HTERT RPE-1 (cell line): ENCODE data around the gene PLIN4.
"Not testable (repeated sequence)": the region's sequence is repeated elsewhere in the genome, so short reads cannot be mapped to it uniquely, and the experiment has no call there.

Experiments used
- in situ Hi-C: fragments of 300-500 bp; cut with MboI; formaldehyde crosslinking; loops from 4 replicates; pipeline ENCODE4 v1.14.3; 2020; ENCODE audit warnings: low sequenced_read_pairs

The PLIN4 gene, protein sequence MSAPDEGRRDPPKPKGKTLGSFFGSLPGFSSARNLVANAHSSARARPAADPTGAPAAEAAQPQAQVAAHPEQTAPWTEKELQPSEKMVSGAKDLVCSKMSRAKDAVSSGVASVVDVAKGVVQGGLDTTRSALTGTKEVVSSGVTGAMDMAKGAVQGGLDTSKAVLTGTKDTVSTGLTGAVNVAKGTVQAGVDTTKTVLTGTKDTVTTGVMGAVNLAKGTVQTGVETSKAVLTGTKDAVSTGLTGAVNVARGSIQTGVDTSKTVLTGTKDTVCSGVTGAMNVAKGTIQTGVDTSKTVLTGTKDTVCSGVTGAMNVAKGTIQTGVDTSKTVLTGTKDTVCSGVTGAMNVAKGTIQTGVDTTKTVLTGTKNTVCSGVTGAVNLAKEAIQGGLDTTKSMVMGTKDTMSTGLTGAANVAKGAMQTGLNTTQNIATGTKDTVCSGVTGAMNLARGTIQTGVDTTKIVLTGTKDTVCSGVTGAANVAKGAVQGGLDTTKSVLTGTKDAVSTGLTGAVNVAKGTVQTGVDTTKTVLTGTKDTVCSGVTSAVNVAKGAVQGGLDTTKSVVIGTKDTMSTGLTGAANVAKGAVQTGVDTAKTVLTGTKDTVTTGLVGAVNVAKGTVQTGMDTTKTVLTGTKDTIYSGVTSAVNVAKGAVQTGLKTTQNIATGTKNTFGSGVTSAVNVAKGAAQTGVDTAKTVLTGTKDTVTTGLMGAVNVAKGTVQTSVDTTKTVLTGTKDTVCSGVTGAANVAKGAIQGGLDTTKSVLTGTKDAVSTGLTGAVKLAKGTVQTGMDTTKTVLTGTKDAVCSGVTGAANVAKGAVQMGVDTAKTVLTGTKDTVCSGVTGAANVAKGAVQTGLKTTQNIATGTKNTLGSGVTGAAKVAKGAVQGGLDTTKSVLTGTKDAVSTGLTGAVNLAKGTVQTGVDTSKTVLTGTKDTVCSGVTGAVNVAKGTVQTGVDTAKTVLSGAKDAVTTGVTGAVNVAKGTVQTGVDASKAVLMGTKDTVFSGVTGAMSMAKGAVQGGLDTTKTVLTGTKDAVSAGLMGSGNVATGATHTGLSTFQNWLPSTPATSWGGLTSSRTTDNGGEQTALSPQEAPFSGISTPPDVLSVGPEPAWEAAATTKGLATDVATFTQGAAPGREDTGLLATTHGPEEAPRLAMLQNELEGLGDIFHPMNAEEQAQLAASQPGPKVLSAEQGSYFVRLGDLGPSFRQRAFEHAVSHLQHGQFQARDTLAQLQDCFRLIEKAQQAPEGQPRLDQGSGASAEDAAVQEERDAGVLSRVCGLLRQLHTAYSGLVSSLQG (N-terminal part only)

DNA sequence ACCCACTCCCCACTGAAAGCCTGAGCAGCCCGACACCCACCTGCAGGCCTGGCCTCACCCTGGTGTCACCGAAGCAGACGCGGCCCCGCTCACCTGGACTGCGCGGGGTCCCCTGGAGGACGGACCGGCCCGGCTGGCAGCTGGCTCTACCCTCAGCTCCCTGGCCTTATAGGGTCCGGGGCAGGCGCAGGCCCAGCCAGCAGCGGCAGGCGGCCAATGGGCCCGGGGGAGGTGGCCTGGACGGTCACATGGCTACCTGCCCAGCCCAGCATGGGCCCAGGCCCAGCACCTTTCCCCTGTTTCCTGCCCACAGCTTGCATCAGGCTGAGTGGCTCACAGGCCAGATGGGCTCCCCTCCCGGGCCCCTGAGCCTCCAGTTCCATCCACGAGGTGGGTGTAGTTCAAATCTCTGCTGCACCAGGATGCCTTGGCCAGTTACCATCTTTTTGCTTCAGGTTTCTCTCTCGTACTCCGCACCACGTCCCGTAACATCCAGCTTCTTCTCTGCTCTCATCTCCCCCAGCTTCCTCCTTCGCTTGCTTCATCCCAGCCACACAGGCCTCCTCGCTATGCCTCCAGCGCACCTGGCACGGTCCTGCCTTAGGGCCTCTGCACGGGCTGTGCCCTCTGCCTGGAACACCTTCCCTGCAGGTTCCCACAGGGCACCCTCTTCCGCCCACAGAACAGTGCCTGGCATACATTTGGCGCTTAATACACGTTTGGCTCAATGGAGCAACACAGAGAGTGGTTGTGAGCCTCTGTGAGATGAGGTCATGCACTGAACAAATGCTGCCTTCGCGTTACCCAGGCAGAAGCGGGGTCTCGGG is at the start of gene PLIN4:
Gene PLIN4, minus strand, starts transcription at position 142 of the 827 bp plus-strand sequence. CDS start 214 bp downstream, outside the sequence.
- in situ Hi-C loops = no loop called here

DNA sequence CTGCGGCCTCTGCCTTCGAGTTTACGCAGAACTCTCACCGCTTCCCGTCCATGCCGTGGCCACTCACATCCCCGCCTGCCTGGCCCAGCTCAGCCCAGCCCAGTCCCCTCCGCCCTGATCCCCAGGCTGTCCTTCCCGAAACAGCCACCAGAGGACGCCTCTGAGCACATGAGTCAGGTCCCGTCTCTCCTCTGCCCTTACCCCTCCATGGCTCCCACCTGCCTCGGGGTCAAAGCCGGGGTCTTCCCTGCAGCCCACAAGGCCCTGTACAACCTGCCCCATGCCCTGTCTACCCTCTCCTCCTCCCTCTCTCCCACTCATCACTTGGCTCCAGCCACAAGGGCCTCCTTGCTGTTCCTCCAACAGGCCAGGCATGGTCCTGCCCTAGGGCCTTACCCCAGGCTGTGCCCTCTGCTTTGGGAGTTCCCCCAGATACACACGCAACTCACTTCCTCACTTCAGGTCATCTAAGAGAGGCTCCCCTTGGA is 49.3 kb upstream of the PLIN4 start:
- in situ Hi-C loops = no loop called here

DNA sequence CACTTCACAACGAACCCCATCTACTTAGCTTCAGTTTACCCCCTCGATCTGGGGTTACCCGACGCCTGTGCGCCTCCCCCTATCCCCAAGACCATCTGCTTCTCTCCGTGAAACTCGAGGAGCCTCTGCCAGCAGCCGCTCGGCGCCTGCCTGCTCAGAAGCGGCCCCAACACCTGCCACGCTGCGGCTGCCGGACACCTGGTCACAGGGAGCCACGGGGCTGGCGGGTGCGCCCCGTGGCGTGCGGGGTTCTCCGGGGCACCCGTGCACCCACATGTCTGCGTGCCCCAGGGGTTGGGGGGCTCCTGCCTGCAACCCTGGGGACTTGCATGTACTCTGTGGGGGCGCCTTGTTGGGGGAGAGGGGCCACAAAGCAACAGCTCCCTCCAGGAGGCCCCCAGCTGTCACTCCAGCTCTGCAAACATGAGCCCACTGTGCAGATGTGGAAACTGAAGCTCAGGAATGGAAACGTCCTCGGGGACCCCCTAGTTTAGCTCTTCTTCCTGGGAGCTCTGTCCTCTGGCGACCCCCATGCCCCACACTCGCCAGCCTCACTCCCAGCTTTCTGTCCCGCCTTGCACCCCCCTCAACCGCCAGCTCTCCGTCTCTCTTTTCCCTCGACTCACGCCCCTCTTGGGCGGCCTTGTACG is 48.2 kb upstream of the PLIN4 start:
- in situ Hi-C loops = no loop called here

DNA sequence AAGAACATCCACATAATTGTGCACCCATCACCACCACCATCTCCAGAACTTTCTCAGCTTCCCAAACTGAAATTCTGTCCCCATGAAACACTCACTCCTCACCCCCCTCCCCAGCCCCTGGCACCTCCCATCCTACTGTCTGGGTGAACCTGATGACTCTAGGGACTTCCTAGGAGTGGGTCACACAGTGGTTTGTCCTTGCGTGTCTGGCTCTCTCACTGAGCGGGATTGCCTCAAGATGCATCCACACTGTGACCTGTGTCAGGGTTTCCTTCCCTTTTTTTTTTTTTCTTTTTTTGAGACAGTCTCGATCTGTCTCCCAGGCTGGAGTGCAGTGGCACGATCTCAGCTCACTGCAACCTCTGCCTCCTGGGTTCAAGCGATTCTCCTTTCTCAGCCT is 45.3 kb upstream of the PLIN4 start:
- in situ Hi-C loops = not testable (repeated sequence)

DNA sequence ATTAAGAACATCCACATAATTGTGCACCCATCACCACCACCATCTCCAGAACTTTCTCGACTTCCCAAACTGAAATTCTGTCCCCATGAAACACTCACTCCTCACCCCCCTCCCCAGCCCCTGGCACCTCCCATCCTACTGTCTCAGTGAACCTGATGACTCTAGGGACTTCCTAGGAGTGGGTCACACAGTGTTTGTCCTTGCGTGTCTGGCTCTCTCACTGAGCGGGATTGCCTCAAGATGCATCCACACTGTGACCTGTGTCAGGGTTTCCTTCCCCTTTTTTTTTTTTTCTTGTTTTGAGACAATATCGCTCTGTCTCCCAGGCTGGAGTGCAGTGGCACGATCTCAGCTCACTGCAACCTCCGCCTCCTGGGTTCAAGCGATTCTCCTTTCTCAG is 43.8 kb upstream of the PLIN4 start:
- in situ Hi-C loops = not testable (repeated sequence)

DNA sequence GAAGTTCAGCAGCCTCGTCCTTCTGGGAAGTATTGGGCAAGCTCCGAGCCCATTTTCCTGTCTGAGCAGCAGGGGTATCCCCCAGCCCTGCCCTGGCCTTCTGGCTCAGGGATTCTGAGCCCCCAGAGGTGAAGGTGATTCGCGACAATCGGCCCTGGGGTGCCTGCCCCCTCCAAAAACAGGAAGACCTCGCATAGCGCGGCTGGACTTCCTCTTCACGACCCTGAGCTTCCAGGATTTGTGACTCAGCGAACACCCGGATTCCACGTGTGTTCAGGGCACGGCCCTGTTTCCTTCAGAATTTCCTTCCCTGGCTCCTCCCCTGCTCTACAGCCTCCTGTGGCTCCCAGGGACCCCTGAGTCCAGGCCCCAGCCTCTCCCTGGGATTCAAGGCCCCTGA is 41.3 kb upstream of the PLIN4 start, which contains the start of gene SEMA6B:
Gene SEMA6B, minus strand, starts transcription at position 116 of the 400 bp plus-strand sequence. CDS start 1,227 bp downstream, outside the sequence.
- in situ Hi-C loops = no loop called here

DNA sequence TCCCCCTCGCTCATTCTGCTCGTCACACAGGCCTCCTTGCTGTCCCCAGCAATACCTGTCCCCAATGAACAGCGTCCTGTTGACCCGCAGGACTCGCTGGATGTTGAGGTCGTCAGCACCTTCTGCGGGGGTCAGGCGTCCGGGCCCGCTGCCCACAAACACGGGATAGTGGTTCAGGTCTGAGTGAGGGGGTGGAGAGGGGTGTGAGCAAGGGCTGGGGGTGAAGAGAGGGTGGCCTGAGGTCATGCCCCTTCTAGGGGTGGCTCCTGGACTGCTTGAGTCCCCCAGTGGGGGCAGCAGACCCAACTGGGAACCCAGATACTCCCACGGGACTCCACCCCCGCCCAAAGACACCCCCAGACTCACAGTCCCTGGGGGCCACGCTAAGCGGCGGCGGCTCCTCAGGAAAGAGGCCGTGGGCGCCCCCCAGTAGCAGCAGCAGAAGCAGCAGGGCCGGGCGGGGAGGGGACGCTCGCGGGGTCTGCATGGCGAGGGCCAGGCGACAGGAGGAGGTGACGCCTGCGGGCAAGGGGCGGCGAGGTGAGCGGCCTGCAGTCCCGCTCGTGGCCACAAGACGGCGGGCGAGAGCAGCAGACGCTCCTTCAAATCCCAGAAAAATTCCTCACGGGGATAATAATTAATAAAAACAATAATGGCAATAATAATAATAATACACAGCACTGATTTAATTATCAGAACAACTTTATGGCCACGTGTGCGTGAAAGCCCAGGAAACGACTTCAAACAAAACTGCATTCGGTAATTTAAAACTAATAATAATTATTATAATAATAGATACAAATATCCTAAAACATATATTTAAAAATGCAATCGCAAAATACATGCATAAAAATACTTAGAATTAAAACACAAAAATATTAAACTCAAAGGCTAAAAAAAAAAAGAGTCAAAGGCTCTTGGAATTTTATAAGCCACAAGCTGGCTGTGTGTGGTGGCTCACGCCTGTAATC is 40.0 kb upstream of the PLIN4 start:
- in situ Hi-C loops = no loop called here

DNA sequence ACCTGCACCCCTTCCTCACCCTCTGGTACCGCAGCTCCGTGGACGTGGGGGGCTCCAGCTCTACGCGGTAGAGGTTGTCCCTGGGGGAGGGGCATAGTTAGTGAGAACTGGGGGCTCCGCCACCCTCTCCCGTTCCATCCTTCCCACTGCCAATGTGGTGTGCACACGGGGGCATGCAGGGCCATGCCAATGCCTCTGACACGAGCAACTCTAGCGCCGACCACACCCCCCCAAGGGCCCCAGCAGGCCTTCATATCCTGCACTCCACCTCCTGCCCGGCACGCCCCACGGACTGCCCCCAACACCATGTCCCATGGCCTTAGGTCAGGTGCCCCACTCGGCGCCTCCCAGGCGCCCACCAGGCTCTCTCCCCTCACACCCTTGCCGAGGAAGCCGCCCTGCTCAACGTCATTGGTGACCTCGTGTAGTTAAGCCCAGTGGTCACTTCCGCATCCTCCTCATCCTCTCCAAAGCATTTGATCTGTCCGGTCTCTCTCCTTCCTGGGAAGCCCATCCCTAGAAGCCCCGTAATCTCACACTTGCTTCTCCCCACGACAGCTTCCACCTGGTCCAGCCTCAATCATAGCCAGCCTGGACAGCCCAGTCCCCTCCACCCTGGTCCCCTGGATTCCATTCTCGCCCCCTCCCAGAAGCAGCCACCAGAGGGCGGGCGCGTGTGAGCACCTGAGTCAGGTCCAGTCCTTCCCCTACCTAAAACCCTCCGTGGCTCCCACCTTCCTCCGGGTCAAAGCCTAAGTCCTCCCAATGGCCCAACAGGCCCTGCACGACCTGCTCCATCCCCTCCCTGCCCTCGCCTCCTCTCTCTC is 39.1 kb upstream of the PLIN4 start:
- in situ Hi-C loops = no loop called here

DNA sequence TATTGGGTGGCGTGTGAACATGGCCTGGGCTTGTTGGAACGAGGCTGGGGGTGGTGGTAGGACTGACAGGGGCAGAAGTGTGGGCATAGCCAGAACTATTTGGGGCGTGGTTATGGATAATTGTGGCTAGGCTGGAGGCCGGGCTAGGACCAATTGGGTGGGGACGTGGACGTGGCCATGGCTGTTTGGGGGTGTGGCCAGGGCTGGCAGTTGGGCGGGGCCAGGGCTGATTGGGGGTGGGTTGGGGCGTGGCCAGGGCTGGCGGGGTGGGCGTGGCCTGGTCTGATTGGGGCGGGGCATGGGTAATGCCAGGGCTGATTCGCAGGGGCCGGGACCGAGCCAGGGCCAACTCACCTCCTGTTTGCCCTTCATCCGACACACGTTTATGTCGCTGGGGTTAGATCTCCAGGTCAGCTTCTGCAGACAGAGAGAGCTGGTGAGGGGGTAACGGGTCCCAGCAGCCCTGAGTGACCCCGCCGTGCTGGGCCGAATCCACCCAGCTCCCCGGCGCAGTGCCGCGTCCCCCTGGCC is 38.4 kb upstream of the PLIN4 start:
- in situ Hi-C loops = no loop called here

DNA sequence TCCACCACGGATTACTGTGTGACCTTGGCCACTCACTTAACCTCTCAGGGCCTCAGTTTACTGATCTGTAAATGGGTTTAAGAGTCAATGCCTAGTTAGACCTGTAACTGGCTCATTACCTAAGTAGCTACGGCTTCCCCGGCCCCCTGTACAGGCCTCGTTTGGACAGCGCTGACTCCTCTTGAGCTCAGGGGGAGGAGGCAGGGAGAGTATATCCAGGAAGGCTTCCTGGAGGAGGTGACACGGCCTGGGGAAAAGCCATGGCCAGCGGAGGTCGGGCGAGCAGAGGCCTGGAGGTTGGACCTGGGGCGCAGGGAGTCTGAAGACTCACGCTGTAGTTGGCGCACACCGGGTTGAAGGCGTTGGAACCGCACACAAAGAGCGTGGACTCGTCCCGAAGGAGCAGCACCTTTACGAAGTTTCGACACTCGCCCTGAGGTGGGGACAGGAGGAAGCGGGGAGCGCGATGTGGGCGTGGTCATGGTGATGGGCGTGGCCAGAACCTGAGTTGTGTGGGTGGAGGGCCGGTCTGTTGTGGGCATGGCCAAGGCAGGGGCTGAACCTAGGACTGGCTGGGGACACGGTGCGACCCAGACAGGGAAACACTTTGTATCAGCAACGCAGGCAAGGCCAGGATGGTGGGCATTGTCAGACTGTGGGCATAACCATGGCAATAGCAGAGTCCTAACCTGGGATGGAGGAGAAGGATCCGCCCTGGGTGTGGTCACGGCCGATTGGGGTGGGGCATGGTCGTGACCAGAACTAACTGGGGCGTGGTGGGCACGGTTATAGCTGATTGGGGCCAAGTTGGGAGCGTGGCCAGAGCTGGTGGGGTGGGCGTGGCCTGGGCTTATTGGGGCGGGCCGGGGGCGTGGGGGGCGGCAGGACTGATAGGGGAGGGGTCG is 37.6 kb upstream of the PLIN4 start:
- in situ Hi-C loops = no loop called here

DNA sequence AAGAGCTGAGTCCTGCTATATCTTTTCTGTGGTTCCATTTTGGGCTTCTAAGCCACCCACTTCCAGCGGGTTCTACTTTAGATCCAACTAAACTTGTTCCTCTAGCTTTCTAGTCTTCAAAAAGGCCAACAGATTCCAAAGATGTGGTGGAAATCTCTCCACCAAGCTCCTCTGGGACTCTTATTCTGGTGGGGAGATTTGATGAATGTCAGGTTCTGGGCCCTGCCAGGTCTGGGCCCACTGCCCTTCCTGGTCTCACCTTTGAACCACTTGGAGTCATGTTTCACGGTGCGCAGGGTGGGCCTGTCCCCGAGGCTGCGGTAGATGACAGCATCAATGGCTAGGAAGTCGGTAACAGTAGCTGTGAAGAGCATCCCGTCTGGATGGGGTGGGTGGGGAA is 36.4 kb upstream of the PLIN4 start:
- in situ Hi-C loops = no loop called here

DNA sequence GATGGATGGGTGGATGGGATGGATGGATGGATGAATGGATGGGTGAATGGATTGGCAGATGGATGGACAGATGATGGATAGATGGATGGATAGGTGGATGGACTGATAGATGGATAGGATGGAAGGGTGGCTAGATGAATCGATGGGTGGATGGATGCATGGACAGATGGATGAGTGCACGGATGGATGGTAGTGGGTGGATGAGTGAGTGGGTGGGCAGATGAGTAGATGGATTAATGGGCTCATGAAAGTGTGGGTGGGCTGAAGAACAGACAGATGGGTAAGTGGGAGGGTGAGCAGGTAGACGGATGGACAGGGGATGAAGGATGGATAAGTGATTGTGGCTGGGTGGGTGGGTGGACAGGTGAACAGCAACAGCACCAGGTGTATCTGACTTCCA is 35.5 kb upstream of the PLIN4 start:
- in situ Hi-C loops = no loop called here

DNA sequence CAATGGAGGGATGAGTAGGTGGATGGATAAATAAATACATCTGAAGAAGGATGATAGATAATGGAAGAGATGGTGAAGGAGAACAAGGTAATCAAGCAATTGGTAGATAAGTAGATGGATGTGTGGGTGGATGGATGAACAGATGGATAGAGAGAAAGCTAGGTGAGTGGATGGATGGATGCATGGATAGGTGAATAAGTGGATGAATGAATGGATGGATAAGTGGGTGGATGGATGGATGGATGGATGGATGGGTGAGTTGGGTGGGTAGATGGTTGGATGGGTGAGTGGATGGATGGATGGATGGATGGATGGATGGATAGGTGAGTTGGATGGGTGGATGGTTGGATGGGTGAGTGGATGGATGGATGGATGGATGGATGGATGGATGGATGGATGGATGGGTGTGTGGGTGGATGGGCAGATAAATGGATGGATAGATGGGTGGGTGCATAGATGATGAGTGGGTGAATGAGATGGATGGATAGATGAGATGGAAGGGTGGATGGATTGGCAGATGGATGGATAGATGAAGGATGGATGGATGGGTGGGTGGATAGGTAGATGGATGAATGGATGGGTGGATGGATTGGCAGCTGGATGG is 34.9 kb upstream of the PLIN4 start:
- in situ Hi-C loops = no loop called here

DNA sequence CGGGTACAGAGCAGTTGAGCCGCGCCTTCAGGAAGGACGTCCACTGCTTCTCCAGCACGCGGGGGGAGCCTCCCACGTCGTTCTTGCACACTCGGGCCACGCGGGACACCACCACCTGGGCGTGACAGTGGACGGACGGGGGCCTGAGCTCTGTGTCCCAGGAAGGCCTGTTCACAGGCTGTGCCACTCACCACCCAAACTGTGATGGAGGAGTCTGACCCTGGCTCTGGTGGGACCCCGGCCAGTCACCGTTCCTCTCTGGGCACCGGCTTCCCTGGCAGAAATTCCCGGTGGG is 34.2 kb upstream of the PLIN4 start:
- in situ Hi-C loops = no loop called here

DNA sequence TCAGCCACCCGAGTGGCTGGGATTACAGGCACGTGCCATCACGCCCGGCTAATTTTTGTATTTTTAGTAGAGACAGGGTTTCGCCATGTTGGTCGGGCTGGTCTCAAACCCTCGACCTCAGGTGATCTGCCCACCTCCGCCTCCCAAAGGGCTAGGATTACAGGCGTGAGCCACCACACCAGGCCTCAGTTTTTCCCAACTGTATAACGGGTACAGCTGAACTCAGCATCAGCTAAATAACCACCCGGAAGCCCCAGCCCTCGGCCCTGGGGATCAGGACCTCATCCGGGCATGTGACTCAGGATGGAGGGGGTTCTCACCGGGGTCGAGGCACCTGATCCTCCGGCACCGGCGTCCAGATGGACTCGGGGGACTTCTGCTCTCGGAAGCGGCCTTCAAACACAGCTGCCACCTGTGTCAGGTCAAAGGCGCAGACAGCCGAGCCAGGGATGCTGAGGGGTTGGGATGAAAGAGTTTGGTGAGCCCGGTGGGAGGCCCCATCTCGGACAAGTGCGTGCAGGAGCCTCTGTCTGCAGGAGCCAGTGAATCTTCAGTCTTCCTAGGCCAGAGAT is 32.3 kb upstream of the PLIN4 start:
- in situ Hi-C loops = no loop called here

DNA sequence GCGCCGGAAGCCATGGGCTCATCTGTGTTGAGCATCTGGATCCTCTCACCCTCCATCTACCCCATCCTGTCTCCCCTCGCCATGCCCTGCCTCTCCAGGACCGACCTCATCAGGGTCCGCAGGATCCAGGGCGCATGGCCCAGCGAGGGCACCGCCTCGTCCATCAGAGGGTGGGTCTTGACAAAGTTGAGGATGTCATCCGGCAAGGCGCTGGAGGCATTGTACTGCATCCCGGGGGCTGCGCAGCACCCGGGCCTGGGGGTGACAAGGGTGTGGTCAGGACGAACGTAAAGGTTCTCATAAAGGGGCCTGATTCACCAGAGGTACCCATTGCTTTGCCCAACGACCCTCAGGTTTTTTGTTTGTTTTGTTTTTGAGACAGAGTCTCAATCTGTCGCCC is 31.7 kb upstream of the PLIN4 start:
- in situ Hi-C loops = no loop called here
